Stimulated activated CD8-positive, alpha-beta memory T cell treated with anti-CD3 and anti-CD28 coated beads, Interleukin-4, amount 100 ng/mL, for 48 hours (primary cell): ENCODE measurements around the gene KREMEN1.
"Not testable (repeated sequence)": the region's sequence is repeated elsewhere in the genome, so short reads cannot be mapped to it uniquely, and the experiment has no call there.

Experiments
- DNase-seq: peaks from one replicate; pipeline ENCODE4 v3.0.0-alpha.2; 2020

The KREMEN1 gene

DNA sequence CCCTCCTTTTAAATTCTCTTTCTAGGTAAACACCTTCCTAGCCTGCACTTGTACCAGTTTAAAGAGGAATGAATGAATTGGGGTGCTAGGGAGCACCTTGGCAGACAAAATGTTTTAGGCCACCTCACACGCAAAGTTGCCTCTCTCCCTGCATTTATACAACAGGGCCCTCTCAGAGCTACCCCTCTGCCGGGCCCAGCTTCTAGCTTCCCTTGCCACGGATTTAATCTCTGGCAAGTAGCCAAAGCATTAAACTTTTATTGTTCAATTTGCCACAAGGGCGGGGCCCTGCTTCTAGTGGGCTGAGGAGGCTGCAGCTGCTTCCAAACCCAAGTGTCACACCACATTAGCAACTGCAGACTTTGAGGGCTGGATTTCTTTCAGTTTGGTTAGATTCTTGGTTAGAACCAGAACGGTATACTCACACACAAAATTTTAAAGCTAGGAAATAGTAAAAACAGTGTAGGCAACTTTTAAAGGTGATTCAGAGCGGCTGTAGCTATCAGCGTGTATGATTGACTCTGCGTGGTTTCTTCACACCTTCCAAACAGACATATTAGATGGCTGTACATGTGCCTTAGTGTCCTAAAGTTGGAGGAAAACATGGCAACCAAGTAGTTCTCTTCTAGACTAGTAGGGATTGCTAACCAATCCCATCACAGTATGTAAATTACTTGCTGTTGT lies 6.5 kb downstream of the KREMEN1 start:
- no peak for DNase-seq

DNA sequence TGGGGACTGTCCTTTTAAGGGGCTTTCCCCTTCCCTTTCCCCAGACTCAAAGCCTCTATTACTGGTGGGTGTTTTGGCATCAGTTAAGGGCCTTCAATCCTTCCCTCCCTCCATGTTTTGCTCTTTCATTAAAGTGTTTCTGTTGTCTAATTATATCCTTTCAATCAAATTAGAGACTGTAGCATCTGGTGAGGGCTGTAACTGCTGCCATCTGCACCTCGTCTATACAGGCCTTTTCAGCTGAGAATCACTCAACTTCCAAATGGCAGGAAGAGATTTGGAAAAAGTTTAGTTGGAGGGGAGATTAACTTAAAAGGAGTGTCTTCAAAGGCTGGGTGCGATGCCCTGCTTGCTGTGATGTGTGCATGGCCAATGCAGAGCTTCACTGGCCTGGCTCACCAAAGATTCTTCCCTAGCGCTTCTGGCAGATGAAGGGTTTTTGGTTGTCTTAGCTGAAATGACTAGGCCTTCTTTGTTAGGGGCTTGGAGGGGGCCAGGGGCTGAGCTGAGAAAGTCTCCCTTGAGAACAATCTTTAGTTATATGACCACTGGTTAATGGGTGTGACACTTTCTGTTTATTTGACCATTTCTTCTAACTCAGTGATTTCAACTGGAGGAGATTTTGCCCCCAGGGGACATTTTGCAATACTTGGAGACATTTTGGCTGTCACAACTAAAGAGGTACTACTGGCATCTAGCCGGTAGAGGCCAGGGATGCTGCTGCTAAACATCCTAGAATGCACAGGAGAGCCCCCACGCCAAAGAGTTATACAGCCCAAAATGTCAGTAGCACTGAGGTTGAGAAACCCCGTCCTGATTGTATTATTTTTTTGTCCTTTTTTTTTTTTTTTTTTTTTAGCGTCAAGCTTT lies 7.5 kb downstream of the KREMEN1 start:
- DNase-seq = no peak

DNA sequence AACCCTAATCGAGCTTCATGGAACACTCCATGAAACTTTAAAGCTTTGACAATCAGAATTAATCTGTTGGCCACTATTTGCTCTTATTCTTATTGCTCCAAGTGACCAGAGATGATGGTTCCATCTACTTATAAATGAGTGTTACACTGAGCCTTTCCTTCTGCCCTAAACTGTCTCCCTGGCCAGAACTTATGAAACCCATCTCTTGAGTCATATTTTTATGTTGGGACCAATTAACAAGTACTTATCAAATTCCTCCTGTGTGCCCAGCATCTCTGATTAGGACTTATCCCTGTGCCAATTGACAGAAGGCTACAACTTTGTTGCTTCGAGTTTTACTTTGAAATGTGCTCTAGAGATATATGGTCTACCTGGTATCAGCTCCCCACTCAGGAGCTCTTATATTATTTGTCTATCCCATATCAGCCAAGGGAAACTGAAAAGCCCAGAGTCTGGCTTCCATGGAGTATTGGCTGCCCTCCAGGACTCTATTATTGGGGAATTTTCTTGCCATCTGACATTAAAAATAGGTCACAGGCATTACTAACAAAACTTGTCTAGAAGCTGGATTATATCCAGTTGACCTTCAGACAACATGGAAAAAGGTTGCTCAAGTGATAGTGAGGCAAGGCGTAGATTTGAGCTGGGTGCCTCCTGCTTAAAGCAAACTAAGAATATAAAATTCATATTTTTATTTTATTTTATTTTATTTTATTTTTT lies 8.8 kb downstream of the KREMEN1 start:
- DNase-seq = no peak

DNA sequence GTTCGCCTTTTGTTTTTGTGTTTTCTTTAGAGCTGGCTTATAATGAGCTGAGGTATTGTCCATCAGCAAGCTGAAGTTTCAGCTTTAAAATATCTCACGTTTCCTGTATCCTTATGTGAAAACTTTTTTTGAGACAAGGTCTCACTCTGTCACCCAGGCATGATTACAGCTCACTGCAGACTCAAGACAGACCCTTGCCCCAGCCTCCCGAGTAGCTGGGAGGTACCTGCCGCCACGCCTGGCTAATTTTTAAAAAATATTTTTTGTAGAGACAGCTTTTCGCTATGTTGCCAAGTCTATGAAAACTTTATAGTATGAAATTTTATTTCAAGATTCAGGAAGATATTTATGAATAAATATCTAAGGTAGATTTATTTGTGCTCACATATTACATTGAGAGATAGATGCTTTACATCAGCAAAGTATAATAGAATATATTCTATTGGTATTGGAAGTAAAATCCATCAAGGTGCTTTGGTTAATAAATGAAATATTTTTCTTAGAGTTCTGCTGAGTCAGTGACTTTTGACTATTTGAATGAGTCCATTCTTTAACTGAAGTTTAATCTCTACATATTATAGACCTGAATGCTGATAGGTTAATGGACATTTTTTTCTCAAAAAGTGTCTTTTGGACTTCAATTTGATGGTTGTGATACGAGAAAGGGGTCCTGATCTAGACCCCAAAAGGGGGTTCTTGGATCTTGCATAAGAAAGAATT lies 10.2 kb downstream of the KREMEN1 start:
- no peak for DNase-seq

DNA sequence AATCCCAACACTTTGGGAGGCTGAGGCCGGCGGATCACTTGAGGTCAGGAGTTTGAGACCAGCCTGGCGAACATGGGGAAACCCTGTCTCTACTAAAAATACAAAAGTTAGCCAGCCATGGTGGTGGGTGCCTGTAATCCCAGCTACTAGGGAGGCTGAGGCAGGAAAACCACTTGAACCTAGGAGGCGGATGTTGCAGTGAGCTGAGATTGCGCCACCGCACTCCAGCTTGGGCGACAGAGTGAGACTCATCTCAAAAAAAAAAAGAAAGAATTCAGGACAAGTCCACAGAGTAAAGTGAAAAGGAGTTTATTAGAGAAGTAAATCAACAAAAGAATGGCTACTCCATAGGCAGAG lies 10.7 kb downstream of the KREMEN1 start:
- DNase-seq = not testable (repeated sequence)

DNA sequence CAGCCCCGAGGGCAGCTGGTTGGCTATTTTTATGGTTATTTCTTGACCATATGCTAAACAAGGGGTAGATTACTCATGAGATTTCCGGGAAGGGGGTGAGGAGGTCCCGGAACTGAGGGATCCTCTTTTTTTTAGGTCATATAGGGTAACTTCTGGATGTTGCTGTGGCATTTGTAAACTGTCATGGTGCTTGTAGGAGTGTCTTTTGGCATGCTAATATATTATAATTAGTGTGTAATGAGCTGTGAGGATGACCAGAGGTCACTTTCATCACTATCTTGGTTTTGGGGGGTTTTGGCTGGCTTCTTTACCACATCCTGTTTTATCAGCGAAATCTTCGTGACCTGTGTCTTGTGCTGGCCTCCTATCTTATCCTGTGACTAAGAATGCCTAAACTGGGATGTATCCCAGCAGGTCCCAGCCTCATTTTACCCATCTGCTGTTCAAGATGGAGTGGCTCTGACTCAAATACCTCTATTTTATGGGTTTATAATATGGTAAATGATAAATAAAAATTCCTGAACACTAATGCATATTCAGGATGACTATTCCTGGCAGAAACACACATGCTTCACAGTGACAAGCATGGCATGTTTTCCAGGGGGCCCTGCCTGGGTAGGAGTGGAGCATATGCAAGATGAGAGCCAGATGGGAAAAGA lies 11.2 kb downstream of the KREMEN1 start:
- no peak for DNase-seq

DNA sequence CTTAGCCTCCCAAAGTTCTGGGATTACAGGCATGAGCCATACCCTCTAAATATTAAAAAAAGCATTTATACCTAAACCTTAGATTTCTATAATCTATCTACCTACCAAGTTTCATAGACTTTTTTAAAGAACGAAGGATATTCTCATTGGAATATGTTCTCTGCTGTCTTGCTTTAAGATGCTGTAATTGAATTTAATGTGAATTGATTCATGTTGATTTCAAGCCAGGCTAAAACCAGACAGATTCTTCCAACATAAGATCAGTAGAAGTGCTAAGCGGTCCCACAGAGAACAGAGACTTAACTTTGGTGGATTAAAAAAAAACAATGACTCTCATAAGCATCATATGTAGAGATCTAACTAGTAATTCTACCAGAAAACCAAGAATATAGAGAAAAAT lies 14.2 kb downstream of the KREMEN1 start:
- no peak for DNase-seq

DNA sequence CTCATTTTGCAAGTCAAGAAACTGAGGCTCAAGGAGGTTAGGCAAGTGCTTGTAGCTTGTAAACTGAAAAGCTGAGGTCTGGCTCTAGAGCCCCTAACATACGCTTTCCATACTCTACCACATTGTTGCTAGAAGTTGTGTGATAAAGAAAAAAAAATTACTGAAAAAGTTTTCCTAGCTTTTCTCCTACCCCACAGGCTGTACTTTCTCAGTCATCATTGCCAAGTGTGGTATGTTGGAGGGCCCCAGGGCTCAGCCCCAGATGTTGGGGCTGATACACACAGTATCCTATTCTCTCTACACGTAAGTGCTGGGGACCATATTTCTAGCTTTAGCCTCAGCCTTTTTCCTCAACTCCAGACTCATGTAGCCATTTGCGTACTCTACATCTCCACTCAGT lies 16.0 kb downstream of the KREMEN1 start:
- DNase-seq = no peak

DNA sequence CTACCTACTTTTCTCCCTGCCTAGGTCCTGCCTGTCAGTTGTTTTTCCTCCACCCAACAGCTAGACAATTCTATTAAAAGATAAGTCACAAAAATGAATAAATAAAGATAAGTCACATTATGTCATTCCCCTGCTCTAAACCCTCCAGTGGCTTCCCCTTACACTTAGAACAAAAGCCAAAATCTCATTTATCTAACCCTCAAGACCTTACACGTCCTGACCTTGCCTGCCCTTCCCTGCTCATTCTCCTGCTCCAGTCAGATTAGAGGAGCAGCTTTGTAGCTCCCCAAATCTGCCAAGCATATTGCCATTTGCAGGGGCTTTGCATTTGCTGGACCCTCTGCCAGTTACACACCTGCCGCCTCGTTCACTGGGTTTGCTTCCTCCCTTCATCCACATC lies 16.7 kb downstream of the KREMEN1 start:
- no peak for DNase-seq

DNA sequence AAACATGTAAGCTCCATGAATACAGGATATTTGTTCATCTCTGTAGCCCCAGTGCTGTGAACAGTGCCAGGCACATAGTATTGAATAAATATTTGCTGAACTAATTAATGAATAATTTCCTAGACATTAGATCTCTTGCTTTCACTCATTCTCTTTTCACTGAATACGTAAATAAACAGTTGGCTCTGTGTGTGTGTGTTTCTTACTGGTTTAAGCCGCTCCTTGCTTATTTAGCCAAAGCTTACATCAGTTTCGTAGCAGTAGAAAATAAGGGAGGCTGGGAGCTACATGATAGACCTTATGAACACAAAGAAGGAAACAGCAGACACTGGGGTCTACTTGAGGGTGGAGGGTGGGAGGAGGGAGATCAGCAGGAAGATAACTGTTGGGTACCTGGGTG lies 17.2 kb downstream of the KREMEN1 start:
- DNase-seq = no peak

DNA sequence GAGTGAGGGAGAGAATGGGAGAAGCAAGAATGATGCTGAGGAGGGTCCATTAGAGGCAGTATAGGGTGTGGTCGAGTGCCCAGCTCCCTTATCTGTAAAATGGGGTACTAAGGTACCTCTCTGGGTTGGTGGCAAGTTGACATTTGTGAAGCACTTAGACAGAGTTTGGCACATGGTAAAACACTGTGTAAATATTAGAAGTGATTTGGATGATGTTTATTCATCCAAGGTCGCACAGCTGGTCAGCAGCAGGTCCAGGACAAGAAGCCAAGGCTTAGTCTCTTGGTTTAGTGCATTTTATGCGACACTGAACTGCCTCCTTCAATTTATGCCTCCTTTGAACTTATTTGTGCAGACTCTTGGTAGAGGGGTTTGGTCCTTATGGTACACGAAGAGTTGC lies 19.4 kb downstream of the KREMEN1 start:
- DNase-seq = no peak

DNA sequence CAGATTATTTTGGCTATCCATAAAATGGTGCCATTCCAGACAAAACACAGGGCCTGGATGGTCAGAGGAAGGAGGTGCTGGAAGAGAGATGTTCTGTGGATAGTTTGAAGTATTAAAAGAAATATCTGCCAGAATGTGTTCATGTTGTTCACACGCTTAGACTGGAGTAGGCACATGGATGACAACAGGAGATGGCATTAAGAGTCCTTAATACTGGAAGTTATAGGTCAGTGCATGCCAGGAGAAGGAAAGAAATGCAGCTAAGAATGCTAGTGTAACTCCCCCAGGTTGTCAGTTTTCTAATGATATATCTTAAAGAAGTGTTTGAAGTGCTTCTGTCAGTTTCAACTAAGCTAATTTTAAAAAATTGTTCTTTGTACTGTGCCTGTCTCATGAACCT lies 20.2 kb downstream of the KREMEN1 start:
- DNase-seq = no peak

DNA sequence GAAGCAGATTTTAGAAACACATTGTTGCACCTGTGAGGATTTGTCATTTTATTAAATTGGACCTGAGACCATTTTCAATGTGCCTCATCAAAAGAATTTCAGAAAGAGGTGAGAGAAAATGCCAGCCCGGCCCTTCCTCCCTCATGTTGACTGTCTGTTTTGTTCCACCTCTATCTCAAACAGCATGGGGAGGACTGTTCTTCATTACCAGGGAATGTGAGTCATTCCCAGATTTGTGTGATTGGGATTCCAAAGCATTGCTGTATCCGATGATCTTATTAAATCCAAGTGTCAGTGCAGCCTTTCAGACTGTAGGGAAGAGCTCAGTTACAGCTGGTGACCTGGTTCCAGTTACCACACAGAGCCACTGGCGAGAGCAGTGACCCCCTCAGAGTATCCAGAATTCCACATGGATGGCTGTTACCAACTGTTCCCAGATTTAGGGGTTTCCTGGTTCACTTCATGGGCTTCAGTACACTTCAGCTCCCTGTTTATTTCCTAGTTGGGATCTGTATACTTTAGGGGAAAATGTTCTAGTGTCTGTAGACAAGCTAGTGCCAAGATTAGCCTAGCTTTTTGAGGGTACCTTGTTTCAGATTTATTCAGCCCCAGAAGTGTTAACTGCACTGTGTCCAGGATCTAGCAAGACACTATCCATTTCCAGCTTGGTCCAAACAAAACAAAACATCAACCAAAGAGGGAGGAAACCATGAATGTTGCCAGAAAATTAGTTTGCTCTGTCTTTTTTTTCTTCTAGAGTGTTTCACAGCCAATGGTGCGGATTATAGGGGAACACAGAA lies 20.9 kb downstream of the KREMEN1 start:
- DNase-seq = no peak

DNA sequence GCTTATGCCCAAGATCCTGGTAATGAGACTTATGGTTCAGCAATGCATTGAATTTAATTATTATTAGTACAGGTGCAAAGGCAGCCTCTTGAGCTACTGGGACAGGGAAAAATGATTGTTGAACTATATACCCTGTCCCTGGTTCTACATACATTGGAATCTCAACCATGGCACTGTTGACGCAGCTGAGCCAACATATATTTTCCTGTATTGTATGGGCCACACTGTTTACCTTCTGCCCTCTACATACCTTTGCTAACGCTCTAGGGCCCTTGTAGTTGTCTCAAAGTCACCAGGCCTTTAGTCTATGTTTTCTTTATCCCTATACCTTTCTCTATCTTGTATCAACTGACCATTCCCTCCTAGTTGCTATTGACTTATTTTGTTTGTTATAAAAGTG lies 22.6 kb downstream of the KREMEN1 start:
- DNase-seq = no peak

DNA sequence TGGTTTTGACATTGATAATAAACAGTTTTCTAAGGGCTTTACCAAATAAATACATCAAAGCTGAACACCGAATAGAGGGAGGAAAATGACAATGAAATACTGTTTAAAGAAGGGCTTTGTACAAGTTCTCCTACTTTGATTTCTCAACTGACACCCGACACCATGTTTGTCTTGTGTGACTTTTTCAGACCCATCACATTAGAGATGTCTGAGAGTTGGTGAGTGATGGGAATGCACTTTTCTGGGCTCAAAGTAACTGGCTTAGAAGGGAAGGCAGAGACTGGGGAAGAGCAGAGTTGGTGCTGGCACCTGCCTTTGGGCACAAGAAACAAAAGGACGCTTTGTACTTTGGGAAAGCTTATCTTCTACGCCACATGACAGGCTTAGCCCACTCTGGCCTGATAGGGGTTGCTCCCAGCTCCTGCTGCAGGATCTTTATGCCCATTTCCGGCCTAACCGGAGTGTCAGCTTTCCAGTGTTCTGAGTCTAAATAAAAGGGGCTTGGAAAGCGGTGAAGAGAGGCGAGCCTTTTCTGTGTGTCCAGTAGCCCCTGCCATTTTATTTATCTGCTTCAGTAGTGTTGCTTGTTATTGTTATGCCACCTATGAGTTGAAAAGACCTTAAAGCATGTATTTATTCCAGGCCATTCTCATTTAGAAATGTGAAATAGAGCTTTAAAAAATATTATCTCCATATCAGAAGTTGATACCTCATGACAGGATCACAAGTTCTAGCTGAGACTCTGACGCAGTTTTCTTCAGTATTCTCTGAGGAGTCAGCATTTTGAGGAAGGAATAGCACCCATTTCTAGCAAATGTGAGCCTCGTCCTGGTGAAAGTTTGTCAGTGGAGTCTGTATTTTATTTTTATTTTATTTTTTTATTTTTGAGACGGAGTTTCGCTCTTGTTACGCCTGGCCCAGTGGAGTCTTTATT lies 24.2 kb downstream of the KREMEN1 start:
- no peak for DNase-seq

DNA sequence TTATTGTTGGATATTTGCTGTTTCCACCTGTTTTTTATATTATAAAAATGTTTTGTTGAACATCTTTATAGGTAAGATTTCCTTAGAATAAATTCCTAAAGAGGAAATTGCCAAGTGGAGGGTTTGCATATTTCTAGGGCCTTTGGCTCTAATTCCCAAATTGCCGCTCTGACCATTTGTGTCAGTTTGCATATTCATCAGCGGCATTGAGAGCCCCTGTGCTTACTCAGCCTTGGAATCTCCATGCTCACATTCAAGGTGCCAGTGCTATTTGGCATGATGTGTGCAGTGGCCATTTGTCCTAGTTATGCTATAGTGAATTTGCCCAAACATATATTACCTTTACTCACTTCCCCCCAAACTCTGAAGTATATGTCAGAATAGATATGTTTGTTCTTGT lies 25.5 kb downstream of the KREMEN1 start:
- DNase-seq = no peak

DNA sequence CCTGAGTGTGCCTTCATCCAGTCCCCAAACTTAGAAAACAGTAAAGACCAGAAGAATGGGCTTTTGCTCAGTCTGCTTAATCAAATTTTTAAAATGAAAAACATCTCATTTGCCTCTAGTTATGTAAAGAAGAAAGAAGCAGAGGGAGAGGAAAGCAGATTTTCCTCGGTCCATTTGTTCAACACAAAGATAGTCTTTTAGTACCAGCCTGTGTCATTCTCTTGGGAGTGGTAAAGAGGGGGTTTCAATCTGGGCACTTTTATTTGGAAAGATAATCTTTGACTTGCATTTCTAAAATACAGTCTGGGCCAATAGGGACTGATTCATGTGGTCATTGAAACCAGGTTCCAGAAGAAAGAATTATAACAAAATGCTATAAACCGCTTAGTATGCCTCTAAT lies 29.5 kb downstream of the KREMEN1 start:
- no peak for DNase-seq

DNA sequence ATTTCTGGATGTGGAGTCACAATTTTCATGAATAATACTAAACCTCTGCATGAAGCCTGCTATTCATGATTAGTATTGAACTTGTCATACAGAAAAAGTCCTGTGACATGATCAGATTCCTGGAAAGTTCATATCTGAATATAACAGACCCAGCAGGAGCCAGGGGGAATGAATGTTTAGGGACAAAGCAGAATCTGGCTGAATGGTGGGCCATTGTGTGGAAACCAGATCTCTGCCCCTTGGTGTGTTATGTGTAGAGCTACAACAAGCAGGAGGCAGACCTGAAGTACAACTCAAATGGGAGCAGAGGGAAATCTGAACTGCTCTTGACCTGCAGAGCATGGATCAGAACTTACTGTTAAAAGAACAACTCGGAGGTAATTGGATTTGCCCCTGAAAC lies 30.3 kb downstream of the KREMEN1 start:
- DNase-seq = no peak

DNA sequence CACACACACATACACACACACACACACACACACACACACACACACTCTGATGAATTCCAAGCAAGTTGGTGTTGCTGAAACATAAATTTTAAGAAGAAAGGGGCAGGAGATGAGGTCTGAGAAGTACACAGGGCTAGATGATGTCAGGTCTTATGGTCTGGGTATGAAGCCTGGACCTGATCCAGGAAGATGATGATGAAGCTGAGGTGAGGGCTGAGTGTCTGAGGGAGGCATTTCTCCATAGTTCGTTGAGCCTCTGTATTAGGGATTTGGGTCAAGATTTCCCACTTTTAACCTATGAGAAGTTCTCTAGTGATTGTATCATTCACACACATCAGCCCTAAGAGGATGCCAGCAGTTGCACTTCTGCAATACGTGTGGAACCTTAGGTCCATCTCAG lies 32.6 kb downstream of the KREMEN1 start:
- no peak for DNase-seq

DNA sequence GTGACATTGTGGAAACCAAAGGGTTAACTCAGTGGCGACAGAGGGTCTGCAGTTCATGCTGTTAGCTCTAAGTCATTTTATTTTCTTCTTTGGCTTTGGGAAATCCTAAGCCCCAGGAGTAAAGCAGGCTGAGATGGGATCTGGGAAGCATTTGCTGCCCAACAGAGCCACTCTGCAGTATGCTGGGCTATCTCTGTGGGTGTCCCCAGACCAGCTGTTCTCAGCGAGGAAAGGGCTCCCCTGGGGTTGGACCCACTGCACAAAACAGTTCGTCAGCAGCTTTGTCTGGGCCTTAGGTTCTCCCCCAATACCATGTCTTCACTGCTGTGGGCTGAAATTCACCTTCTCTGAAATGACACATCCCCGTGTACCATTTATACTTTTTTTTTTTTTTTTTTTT lies 34.0 kb downstream of the KREMEN1 start:
- DNase-seq = no peak

DNA sequence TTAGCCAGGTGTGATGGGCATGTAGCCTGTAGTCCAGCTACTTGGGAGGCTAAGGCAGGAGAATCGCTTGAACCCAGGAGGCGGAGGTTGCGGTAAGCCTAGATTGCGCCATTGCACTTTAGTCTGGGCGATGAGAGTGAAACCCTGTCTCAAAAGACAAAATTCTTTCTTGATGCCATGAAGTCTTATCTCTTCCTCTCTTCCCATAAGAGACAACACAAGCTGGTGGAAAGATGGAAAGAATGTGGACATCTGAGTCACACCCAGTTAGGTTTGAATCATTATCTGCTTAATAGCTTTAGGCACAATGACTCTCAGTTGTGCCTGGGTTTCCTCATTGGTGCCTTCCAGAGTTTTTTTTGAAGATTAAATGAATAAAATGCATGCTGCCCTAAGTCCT lies 35.3 kb downstream of the KREMEN1 start:
- DNase-seq = no peak
